ENCODE measurements around the gene FOXO1. TPM values are rescaled to one million over a fixed set of nuclear protein-coding genes. Genes with fewer than 3 reads are reported as not detected.

The FOXO1 gene
- total and polyA plus RNA-seq, 2 of the 13 experiments (the other 11 are each of a cell fraction or from before 2014, with no cell fraction given), result 8.1 to 13.1 TPM

DNA sequence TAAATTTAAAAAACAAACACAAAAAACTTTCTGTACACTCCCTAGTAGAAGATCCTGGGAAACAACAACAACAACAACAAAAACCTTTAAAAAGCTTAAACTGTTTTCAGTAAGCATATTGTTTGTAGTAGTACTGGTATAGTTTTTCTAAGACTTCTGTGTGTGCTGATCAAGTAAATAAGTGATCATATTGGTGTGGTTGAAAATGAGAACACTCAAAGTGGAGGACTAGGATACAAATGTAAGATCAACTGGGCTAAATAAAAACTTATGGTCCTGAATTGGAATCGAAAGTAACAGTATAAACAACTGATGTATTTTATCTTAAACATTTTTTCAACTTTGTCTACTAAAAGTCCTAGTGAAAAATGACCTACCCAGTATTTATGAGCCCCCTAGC, 135.5 kb downstream of the FOXO1 start (continued):
- TF ChIP-seq AHDC1 (CRISPR knock-in tag; IDR thresholded peaks at IDR 0.05; ENCODE audit: borderline replicate concordance) (no peak), ZNF274 (CRISPR knock-in tag; IDR thresholded peaks at IDR 0.05) (no peak), MAFG (CRISPR knock-in tag; IDR thresholded peaks at IDR 0.05) (no peak)

DNA sequence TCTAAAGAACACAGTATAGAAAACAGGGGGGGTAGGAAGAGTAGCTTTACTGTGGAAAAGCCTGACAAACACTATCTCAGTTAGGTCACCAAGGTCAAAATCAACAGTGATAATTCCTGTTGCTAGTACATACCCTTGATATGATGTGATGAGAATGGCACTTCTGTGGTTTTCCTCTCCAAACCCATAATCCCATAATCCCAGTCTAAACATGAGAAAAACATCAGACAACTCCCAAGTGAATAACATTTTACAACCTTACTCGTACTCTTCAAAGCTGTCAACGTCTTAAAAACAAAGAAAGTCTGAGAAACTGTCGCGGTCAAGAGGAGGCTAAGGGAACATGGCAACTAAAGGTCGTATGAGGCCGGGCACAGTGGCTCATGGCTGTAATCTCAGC, 137.6 kb downstream of the FOXO1 start:
- H3K4me1 ChIP-seq (ENCODE audit: insufficient read depth, low read length), result peaks cover 25% of the 10 kb centered on the region
- H3K36me3 ChIP-seq (replicated peaks in 1 of 2; ENCODE audit: control insufficient read depth in 1 of 2, insufficient read depth in 2 of 2, low read length in 2 of 2), result no peaks in the 10 kb centered on the region
- H2AFZ ChIP-seq (ENCODE audit: low read length), result no peak overlapping the region
- no peaks in the 10 kb centered on the region for H3K79me2 ChIP-seq (ENCODE audit: insufficient read depth, low read length)
- no TSS peak for BruUV-seq (replicated peaks)
- POLR2A ChIA-PET, result no interaction called here
- no peak for FAIRE-seq
- no peak for ATAC-seq
- no peak overlapping the region for H3K4me3 ChIP-seq (replicated peaks in 1 of 3; ENCODE audit: insufficient read depth in 1 of 3, low read depth in 2 of 3, low read length in 3 of 3)
- CTCF ChIA-PET (ENCODE audit: low intra/inter-chr PET ratio, low total read pairs), result no interaction called here
- H3K27ac ChIP-seq (ENCODE audit: extremely low read length, insufficient read depth, low read length), result no peak overlapping the region
- no peaks in the 10 kb centered on the region for H4K20me1 ChIP-seq (ENCODE audit: insufficient read depth, low read length)
- 93% methylated on average over 6 of the region's 6 CpGs for WGBS (ENCODE audit: low lambda C conversion rate)
- H3K4me2 ChIP-seq (ENCODE audit: low read depth, low read length), result no peak overlapping the region
- H3K27me3 ChIP-seq (ENCODE audit: control insufficient read depth in 1 of 2, insufficient read depth in 2 of 2, low read length in 2 of 2), result no peaks in the 10 kb centered on the region
- peaks cover 10% of the 10 kb centered on the region; the same call in 1 of the 2 replicates for H3K9me3 ChIP-seq (ENCODE audit: low read length)
- H3K9ac ChIP-seq (ENCODE audit: insufficient read depth, low read depth, low read length), result no peak overlapping the region
- peak; percentile 46 for DNase-seq (ENCODE audit: low spot score)
- in situ Hi-C loops (cut with HindIII; ENCODE audit: extremely low pct_ligation_motif_present, low pct_unique_long_range_greater_than_20kb), result no loop called here
- intact Hi-C loops (cut with micrococcal nuclease; ENCODE audit: unreplicated experiment), result no loop called here
- TF ChIP-seq, protein P1, sequence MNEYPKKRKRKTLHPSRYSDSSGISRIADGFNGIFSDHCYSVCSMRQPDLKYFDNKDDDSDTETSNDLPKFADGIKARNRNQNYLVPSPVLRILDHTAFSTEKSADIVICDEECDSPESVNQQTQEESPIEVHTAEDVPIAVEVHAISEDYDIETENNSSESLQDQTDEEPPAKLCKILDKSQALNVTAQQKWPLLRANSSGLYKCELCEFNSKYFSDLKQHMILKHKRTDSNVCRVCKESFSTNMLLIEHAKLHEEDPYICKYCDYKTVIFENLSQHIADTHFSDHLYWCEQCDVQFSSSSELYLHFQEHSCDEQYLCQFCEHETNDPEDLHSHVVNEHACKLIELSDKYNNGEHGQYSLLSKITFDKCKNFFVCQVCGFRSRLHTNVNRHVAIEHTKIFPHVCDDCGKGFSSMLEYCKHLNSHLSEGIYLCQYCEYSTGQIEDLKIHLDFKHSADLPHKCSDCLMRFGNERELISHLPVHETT (CRISPR knock-in tag; conservative IDR thresholded peaks at IDR 0.05), result no peak
- TF ChIP-seq ZSCAN21 (CRISPR knock-in tag; IDR thresholded peaks at IDR 0.05; ENCODE audit: borderline replicate concordance) (no peak), ZNF329 (CRISPR knock-in tag; IDR thresholded peaks at IDR 0.05; ENCODE audit: low read depth) (no peak), HDAC2 (CRISPR knock-in tag; IDR thresholded peaks at IDR 0.05) (no peak), ZNF550 (CRISPR knock-in tag; IDR thresholded peaks at IDR 0.05; ENCODE audit: borderline replicate concordance) (no peak), CBX1 (IDR thresholded peaks at IDR 0.05; ENCODE audit: low read depth) (no peak), SOX6 (IDR thresholded peaks at IDR 0.05) (no peak), SOX6 (CRISPR knock-in tag; IDR thresholded peaks at IDR 0.05) (no peak), CC2D1A (CRISPR knock-in tag; IDR thresholded peaks at IDR 0.05) (no peak), DMAP1 (CRISPR knock-in tag; IDR thresholded peaks at IDR 0.05) (no peak), ZNF3 (CRISPR knock-in tag; IDR thresholded peaks at IDR 0.05) (no peak), FOXC1 (CRISPR knock-in tag; IDR thresholded peaks at IDR 0.05; ENCODE audit: borderline replicate concordance) (no peak), MAFF (IDR thresholded peaks at IDR 0.05; ENCODE audit: low read depth, low read length) (no peak), CREM (IDR thresholded peaks at IDR 0.05) (no peak), CREM (CRISPR knock-in tag; IDR thresholded peaks at IDR 0.05) (no peak)
- TF ChIP-seq, protein P2, sequence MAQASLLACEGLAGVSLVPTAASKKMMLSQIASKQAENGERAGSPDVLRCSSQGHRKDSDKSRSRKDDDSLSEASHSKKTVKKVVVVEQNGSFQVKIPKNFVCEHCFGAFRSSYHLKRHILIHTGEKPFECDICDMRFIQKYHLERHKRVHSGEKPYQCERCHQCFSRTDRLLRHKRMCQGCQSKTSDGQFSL (CRISPR knock-in tag; IDR thresholded peaks at IDR 0.05), result no peak
